ENCODE results near the gene RWDD4.

Gene RWDD4

GRCh38 chr4:183591301-183591700 lies 67.7 kb downstream of the RWDD4 start:
- no peak overlapping the region for H3K27ac ChIP-seq
- TF ChIP-seq CTCF (IDR thresholded peaks at IDR 0.05) (no peak), ZFX (IDR thresholded peaks at IDR 0.05; ENCODE audit: borderline replicate concordance) (no peak)

All from 22Rv1 (cell line).